ENCODE measurements around the gene LETMD1. TPM values are rescaled to one million over a fixed set of nuclear protein-coding genes. Genes with fewer than 3 reads are reported as not detected.

LETMD1 gene
- total and polyA plus RNA-seq, 2 experiments from 2014 or later: 23.9 to 52.8 TPM

- Histone ChIP-seq H3K79me2 (no peaks in the 10 kb centered on the region), H3K4me3 (no peak overlapping the region), H3K4me2 (no peak overlapping the region), H3K36me3 (replicated peaks; ENCODE audit: insufficient read depth, low read depth) (no peaks in the 10 kb centered on the region), H3K9me2 (replicated peaks; ENCODE audit: insufficient read depth) (no peaks in the 10 kb centered on the region), H3K27me3 (no peaks in the 10 kb centered on the region), H4K20me1 (ENCODE audit: insufficient read depth, poor library complexity, severe bottlenecking) (no peaks in the 10 kb centered on the region), H2AFZ (no peak overlapping the region), H3K9me3 (ENCODE audit: low read depth) (no peaks in the 10 kb centered on the region), H3K4me1 (ENCODE audit: insufficient read depth) (no peaks in the 10 kb centered on the region), H3K27ac (peak overlapping the region; percentile 34)
- no peak for DNase-seq (ENCODE audit: low spot score)
- WGBS (ENCODE audit: low lambda C conversion rate, missing lambda C conversion rate): 87% methylated on average over 9 of the region's 9 CpGs
- TF ChIP-seq CTCF (IDR thresholded peaks at IDR 0.05; ENCODE audit: poor library complexity): no peak
- no peak for TF ChIP-seq EZH2phosphoT487 (IDR thresholded peaks at IDR 0.05; ENCODE audit: low read depth, severe bottlenecking, unreplicated experiment)
- TF ChIP-seq EZH2 (IDR thresholded peaks at IDR 0.05; ENCODE audit: borderline replicate concordance): no peak
These were observed 14.7 kb downstream of the LETMD1 start for GRCh38 chr12:51062631-51063397.

DNA sequence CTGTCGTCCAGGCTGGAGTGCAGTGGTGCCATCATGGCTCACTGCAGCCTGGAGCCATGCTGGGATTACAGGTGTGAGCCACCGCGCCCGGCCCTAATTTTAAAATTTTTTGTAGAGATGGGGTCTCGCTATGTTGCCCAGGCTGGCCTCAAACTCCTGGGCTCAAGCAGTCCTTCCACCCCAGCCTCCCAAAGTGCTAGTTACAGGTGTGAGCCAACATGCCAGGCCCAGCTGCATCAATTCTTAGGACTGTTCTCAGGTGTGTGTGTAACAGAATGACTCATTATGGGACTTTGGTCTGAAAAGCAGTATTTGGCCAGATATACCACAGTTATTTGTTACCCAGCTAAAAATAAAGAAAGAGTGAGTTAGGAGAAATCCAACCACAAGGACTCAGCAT lies 17.4 kb downstream of the LETMD1 start:
- H3K79me2 ChIP-seq: peaks cover 2% of the 10 kb centered on the region
- no peaks in the 10 kb centered on the region for H3K9me2 ChIP-seq (replicated peaks; ENCODE audit: insufficient read depth)
- TF ChIP-seq EZH2 (IDR thresholded peaks at IDR 0.05; ENCODE audit: borderline replicate concordance): no peak
- no peak for TF ChIP-seq CTCF (IDR thresholded peaks at IDR 0.05; ENCODE audit: poor library complexity)
- no peak for TF ChIP-seq EZH2phosphoT487 (IDR thresholded peaks at IDR 0.05; ENCODE audit: low read depth, severe bottlenecking, unreplicated experiment)
- H4K20me1 ChIP-seq (ENCODE audit: insufficient read depth, poor library complexity, severe bottlenecking): no peaks in the 10 kb centered on the region
- no peak overlapping the region for H2AFZ ChIP-seq
- H3K4me3 ChIP-seq: no peak overlapping the region
- H3K9me3 ChIP-seq (ENCODE audit: low read depth): no peaks in the 10 kb centered on the region
- no peaks in the 10 kb centered on the region for H3K4me1 ChIP-seq (ENCODE audit: insufficient read depth)
- no peaks in the 10 kb centered on the region for H3K36me3 ChIP-seq (replicated peaks; ENCODE audit: insufficient read depth, low read depth)
- H3K27ac ChIP-seq: peak overlapping the region; percentile 7
- 95% methylated on average over 5 of the region's 5 CpGs for WGBS (ENCODE audit: low lambda C conversion rate, missing lambda C conversion rate)
- DNase-seq (ENCODE audit: low spot score): peak; percentile 33
- H3K27me3 ChIP-seq: no peaks in the 10 kb centered on the region
- H3K4me2 ChIP-seq: no peak overlapping the region

- no peak overlapping the region for H3K4me3 ChIP-seq
These were observed 19.1 kb downstream of the LETMD1 start for GRCh38 chr12:51067229-51067628.

More at GRCh38 chr12:51067229-51067628, 19.1 kb downstream of the LETMD1 start:
- H4K20me1 ChIP-seq (ENCODE audit: insufficient read depth, poor library complexity, severe bottlenecking): no peaks in the 10 kb centered on the region
- H3K9me3 ChIP-seq (ENCODE audit: low read depth): no peaks in the 10 kb centered on the region
- H3K4me1 ChIP-seq (ENCODE audit: insufficient read depth): no peaks in the 10 kb centered on the region
- no peaks in the 10 kb centered on the region for H3K36me3 ChIP-seq (replicated peaks; ENCODE audit: insufficient read depth, low read depth)
- H3K4me2 ChIP-seq: no peak overlapping the region
- H2AFZ ChIP-seq: no peak overlapping the region
- DNase-seq (ENCODE audit: low spot score): no peak
- H3K79me2 ChIP-seq: peaks cover 2% of the 10 kb centered on the region
- no peak overlapping the region for H3K27ac ChIP-seq
- 80% methylated on average over 4 of the region's 4 CpGs for WGBS (ENCODE audit: low lambda C conversion rate, missing lambda C conversion rate)
- no peaks in the 10 kb centered on the region for H3K27me3 ChIP-seq
- H3K9me2 ChIP-seq (replicated peaks; ENCODE audit: insufficient read depth): no peaks in the 10 kb centered on the region
- TF ChIP-seq EZH2 (IDR thresholded peaks at IDR 0.05; ENCODE audit: borderline replicate concordance) (no peak), EZH2phosphoT487 (IDR thresholded peaks at IDR 0.05; ENCODE audit: low read depth, severe bottlenecking, unreplicated experiment) (no peak), CTCF (IDR thresholded peaks at IDR 0.05; ENCODE audit: poor library complexity) (no peak)
